Measurements from ENCODE around the gene ZNF593OS. TPM values are rescaled to one million over a fixed set of nuclear protein-coding genes. Genes with fewer than 3 reads are reported as not detected.

Gene ZNF593OS
- not detected for total RNA-seq
- 1 to 10 TPM; 1.0 to 3.2 (median 1.2) TPM for polyA plus RNA-seq (ENCODE audit: insufficient read length in 6 of 6)
- long read RNA-seq, donor 1, result 0 reads
- long read RNA-seq, donor 2, result 0 reads
- long read RNA-seq, donor 3, result 0 reads
- long read RNA-seq, donor 4, result 0 reads
- long read RNA-seq, donor 5, partial matches to known transcripts, result 0 of 48 reads
- long read RNA-seq, donor 5, other reads (novel, unspliced or antisense), result 48 of 48 reads
- long read RNA-seq, donor 6, result 0 reads
- long read RNA-seq, donor 7, result 0 reads
- long read RNA-seq, donor 8, result 0 reads
- long read RNA-seq, donor 9, result 0 reads
- long read RNA-seq, donor 10, result 0 reads
- long read RNA-seq, donor 11, result 0 reads
- long read RNA-seq, donor 12, result 0 reads

DNA sequence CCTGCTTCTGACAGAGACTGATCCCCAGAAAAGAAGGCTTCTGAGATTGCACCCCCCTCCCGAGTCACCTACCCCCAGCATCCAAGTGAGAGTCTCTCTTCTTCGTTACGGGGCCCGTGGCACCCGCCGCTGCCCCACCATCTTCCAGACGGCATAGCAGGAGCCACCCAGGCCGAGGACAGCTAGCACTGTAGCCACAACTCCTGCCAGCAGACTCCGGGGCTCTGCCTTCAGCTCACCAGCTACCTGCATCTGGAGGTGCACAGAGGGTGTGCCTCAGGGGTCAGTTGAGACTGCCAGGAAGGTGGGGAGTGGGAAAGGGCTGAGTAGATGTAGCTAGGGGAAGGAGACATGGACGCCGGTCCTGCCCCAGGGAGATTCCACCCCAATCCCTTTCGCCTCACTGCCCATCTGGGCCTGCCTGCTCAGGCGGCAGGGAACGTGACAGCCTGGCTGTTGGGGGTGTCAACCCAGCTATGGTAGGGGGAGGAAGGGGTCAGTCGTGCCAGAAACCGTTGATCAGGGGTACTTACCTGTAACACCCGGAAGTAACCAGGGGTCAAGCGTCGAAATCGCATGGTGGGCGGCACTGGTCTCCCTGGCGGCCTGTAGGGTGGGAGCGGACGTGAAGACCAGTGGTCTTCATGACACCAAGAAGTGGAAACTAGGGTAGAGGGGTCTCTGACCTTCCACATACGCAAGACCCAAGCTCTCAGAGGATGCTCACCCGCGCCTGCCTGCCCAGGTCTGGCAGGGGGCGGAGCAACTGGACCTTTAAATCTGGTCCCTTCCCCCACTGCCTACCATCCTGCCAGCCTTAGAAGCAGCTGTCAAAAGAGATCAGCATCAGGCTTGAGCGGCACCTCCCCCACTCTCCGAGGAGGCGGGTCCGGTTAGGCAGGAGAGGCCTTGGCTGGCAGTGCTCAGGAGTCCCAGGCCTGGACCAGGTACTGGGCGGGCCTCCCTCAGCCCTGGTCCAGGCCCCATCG, at the start of gene ZNF593OS:
ZNF593OS (minus strand) TSS at position 749 of the 989 bp plus-strand sequence; CDS start at position 578, 171 bp downstream.
- ATAC-seq, result no peak
- peak within 1 kb of the TSS in 1 of 2 donors; percentile 81 for H3K4me3 ChIP-seq

DNA sequence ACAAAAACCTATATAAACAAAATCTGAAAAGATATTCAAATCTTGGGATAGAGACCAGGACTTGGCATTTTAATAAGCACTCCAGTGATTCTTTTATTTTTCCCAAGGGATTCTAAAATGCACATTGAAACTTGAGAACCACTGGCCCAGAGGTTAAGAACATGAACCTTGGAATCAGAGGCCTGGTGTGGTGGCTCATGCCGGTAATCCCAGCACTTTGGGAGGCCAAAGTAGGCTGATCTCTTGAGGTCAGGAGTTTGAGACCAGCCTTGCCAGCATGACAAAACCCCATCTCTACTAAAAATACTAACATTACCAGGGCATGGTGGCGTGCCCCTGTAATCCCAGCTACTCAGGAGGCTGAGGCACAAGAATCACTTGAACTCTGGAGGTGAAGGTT, 49.5 kb upstream of the ZNF593OS start:
- TF ChIP-seq, protein P1, sequence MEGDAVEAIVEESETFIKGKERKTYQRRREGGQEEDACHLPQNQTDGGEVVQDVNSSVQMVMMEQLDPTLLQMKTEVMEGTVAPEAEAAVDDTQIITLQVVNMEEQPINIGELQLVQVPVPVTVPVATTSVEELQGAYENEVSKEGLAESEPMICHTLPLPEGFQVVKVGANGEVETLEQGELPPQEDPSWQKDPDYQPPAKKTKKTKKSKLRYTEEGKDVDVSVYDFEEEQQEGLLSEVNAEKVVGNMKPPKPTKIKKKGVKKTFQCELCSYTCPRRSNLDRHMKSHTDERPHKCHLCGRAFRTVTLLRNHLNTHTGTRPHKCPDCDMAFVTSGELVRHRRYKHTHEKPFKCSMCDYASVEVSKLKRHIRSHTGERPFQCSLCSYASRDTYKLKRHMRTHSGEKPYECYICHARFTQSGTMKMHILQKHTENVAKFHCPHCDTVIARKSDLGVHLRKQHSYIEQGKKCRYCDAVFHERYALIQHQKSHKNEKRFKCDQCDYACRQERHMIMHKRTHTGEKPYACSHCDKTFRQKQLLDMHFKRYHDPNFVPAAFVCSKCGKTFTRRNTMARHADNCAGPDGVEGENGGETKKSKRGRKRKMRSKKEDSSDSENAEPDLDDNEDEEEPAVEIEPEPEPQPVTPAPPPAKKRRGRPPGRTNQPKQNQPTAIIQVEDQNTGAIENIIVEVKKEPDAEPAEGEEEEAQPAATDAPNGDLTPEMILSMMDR (IDR thresholded peaks at IDR 0.05), result no peak
- peaks cover 0 to 39% of the 10 kb centered on the region in 2 donors for H3K27me3 ChIP-seq
- peaks cover 0 to 11% of the 10 kb centered on the region in 2 donors for H3K4me1 ChIP-seq
- intact Hi-C loops (cut with DNase I), result no loop called here
- no peaks in the 10 kb centered on the region for H3K9me3 ChIP-seq
- H3K4me3 ChIP-seq, result no peak overlapping the region
- no peak for DNase-seq
- no peak for ATAC-seq
- no peak overlapping the region for H3K27ac ChIP-seq
- H3K36me3 ChIP-seq, result no peaks in the 10 kb centered on the region

More for the DNA sequence above, at the start of gene ZNF593OS:
- no peaks in the 10 kb centered on the region for H3K9me3 ChIP-seq
- TF ChIP-seq, protein P1 (IDR thresholded peaks at IDR 0.05), result no peak
- H3K27me3 ChIP-seq, result no peaks in the 10 kb centered on the region
- DNase-seq, result peak in 1 of 4 donors; percentile 59
- H3K36me3 ChIP-seq, result peaks cover 0 to 4% of the 10 kb centered on the region in 2 donors
- no peak within 1 kb of the TSS for H3K27ac ChIP-seq
- intact Hi-C loops (cut with DNase I), result no loop called here
- peaks cover 5 to 21% of the 10 kb centered on the region in 2 donors for H3K4me1 ChIP-seq

DNA sequence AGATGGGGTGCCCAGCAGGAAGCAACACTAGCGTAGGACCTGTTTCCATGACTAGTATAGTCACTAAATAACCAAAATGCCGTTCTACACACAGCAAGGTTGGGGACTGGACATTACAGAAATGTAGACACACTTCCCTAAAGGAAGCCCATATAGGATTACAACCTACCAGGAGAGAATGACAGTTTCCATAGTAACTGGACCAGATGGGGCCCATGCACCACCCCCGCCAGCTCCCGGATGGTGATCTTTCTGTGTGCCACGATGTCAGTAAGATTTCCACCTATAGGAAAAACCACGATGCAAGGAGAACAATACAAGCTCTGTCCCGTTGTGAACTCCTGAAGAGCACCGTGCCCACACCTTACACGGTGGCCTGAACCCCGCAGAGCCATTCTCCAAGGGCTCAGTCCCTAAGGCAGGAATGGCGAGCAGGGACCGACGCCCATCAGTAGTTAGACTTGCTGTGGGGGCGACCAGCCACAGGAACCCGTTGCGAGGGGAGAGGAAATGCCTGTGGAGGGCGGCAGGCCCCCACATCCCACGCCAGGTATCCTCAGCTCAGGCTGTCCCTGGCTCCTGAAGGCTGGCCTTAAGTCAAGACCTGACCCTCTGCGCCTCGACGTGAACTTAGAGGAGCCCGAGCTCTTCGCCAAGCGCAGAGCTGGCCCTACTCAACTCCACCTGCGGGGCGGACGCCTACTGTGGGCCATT, 48.7 kb upstream of the ZNF593OS start:
- ATAC-seq (no peak), DNase-seq (no peak)
- H3K27me3 ChIP-seq, result peaks cover 0 to 31% of the 10 kb centered on the region in 2 donors
- no peak overlapping the region for H3K4me3 ChIP-seq
- H3K4me1 ChIP-seq, result peaks cover 0 to 6% of the 10 kb centered on the region in 2 donors
- H3K36me3 ChIP-seq, result no peaks in the 10 kb centered on the region
- H3K9me3 ChIP-seq, result no peaks in the 10 kb centered on the region
- intact Hi-C loops (cut with DNase I), result no loop called here
- TF ChIP-seq, protein P1 (IDR thresholded peaks at IDR 0.05), result no peak
- H3K27ac ChIP-seq, result no peak overlapping the region

DNA sequence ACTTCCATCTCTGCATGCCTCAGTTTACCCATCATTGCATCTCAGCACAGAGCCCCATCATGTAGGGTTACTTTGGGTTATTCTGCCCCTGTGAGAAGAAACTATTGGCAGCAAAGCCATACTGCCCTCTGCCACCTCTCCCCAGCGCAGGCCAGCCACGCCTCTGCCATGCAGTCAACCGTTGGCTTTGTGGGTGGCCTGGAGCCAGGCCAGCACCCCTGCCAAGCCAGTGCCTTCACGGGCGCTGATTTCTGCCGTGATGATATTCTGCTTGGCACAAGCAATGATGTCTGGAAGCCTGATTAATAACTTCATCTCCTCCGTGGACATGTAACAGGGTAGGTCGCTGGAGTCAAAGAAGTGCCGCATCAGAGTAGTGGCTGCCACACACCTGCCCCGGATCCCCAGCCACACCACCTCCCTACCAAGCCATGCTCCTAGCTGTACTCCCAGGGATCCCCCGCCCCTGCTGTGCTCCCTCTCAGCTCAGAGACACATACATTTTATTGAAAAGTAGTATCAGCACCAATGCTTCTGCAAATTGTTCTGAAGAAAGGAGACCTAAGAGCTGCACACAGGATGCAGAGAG, 47.4 kb upstream of the ZNF593OS start:
- Histone ChIP-seq H3K36me3 (no peaks in the 10 kb centered on the region), H3K27me3 (peaks cover 0 to 24% of the 10 kb centered on the region in 2 donors), H3K4me1 (no peaks in the 10 kb centered on the region), H3K4me3 (no peak overlapping the region), H3K27ac (no peak overlapping the region), H3K9me3 (no peaks in the 10 kb centered on the region)
- DNase-seq (no peak), ATAC-seq (no peak)
- intact Hi-C loops (cut with DNase I), result no loop called here
- TF ChIP-seq, protein P1 (IDR thresholded peaks at IDR 0.05), result no peak
